HG03469 (cell line): ENCODE data around the gene TOLLIP.
"Not testable (repeated sequence)": the region's sequence is repeated elsewhere in the genome, so short reads cannot be mapped to it uniquely, and the experiment has no call there.

Experiments used
- ATAC-seq: cut with Tn5 transposase; IDR thresholded peaks from one replicate; pipeline ENCODE4 v1.9.1; 2021; ENCODE audit warnings: mild to moderate bottlenecking, moderate library complexity, moderate number of reproducible peaks; ENCODE audit not compliant: unreplicated experiment

The TOLLIP gene

DNA sequence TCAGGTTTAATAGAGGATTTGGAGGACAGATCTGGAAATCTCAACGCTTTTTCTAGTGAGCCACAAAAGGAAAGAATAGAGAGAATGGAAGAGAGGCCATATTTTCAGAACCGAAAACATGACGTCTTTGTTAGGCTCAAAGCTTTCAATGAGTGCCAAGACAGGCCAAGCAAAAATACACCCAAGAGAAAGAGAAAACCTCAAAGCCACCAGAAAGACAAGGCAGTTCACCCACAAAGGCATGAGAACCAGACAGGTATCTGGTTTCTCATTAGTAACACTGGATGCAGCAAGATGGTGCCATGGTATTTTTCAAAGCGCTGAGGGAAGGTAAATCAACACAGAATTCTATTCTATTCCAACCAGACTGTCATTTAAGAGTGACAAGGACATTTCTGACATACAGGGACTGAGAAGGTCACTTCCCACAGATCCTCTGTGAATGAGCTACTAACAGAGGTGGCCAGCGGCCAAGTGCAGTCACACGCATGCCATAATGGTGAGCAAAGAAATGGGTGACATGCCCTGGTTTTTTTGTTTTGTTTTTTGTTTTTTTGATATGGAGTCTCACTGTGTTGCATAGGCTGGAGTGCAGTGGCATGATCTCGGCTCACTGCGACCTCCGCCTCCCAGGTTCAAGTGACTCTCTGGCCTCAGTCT is 41.9 kb downstream of the TOLLIP start:
- no peak for ATAC-seq

DNA sequence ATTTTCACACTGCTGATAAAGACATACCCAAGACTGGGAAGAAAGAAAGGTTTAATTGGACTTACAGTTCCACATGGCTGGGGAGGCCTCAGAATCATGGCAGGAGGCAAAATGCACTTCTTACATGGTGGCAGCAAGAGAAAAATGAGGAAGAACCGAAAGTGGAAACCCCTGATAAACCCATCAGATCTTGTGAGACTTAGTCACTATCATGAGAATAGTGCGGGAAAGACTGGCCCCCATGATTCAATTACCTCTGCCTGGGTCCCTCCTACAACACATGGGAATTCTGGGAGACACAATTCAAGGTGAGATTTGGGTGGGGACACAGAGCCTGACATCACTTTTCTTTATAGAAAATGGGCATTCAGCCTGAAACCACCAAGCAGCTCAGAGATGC is 42.5 kb downstream of the TOLLIP start:
- not testable (repeated sequence) for ATAC-seq

DNA sequence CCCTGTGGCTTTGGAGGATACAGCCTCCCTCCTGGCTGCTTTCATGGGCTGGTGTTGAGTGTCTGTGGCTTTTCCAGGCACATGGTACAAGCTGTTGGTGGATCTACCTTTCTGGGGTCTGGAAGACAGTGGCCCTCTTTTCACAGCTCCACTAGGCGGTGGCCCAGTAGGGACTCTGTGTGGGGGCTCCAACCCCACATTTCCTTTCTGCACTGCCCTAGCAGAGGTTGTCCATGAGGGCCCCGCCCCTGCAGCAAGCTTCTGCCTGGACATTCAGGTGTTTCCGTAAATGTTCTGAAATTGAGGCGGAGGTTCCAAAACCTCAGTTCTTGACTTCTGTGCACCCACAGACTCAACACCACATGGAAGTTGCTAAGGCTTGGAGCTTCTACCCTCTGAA is 44.0 kb downstream of the TOLLIP start:
- ATAC-seq, result not testable (repeated sequence)

DNA sequence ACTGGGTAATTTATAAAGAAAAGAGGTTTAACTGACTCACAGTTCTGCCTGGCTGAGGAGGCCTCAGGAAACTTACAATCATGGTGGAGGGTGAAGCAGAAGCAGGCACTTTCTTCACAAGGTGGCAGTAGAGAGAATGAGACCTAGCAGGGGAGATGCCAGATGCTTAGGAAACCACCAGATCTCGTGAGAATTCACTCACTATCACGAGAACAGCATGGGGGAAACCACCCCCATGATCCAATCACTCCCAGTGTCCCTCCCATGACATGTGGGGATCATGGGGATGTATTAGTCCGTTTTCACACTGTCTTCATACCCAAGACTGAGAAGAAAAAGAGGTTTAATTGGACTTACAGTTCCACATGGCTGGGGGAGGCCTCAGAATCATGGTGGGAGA is 45.0 kb downstream of the TOLLIP start:
- ATAC-seq, result not testable (repeated sequence)

DNA sequence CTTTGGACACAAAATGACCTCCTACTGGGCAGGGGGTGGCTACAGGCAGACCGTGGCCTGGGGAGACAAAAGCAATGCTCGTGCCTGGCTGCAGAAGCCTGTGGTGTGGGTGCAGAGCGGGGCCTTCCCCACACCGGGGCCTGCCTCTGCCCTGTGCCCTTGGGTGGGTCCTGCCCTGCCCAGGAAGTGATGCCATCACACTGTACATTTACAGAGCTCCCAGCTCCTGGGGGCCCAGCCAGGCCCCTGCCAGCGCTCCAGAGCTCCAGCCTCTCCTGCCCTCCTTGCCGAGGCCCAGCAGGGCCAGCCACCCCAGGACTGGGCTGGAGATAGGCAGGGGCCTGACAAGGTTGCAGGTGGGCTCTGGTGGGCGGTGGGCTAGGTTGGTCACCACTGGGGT is 46.4 kb downstream of the TOLLIP start:
- ATAC-seq, result no peak

DNA sequence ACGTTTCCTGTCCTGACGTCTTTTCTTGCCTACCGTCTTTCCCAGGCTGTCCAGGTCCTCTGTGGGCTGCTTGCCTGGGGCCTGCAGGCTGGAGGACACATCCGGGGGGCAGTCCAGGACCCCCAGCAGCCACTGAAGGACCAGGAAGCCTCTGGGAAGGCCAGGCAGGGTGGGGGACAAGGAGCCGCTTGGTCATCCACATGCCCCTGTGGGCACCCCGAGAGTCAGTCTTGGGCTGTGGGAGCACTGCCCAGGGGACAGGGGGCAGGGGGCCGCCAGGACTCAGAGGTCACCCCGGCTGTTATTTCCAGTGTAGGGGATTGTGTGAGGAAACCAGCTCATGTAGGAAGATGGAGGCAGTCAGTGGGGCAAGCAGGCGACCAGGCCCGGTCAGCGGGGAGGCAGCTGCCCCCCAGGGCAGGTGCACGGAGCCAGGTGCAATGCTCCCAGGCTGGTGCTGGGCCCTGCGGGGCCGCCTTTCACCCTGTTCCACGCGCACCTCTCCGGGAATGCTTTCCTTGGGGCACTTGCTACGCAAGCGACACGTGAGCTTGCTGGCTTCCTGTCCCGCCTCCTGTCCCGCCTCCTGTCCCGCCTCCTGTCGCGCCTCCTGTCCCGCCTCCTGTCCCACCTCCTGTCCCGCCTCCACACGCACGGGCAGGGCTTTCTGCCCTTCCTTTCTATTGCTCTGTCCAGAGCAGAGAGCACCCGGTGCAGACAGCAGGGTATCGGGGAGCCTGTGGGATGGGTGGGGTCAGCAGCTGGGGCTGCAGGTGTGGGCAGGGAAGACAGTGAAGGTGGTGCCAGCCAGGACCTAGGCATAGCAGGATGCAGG is 47.0 kb downstream of the TOLLIP start:
- ATAC-seq, result no peak

DNA sequence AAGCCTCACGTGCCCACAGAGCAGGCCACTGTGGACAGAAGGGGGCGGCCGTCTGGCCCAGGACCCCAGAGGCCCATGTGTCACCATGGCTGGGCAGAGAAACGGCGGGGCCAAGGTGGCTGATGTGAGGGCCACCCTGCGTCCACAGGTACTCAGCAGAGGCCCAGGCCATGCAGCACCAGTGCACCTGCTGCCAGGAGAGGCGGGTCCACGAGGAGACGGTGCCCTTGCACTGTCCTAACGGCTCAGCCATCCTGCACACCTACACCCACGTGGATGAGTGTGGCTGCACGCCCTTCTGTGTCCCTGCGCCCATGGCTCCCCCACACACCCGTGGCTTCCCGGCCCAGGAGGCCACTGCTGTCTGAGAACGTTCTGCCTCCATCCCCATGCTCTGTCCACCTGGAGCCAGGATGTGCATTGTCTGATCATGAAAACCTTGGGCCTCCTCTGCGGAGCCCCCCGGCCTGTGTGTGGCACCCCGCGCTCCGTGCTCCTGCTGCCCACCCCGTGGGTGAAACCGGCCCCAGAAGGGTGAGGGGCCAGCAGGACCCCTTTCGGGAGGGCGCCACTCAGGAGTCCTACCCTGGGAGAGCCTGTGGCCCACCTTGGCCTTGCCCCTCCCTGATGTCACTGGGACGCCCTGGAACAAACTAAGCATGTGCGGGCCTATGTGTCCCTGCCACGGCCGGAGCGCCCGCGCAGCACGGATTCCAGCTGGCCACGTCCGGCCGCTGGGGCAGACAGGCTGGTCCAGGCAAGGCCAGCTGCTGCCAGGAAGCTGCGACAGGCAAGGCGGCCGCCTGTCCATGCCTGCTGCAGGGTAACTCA is 48.0 kb downstream of the TOLLIP start:
- no peak for ATAC-seq

DNA sequence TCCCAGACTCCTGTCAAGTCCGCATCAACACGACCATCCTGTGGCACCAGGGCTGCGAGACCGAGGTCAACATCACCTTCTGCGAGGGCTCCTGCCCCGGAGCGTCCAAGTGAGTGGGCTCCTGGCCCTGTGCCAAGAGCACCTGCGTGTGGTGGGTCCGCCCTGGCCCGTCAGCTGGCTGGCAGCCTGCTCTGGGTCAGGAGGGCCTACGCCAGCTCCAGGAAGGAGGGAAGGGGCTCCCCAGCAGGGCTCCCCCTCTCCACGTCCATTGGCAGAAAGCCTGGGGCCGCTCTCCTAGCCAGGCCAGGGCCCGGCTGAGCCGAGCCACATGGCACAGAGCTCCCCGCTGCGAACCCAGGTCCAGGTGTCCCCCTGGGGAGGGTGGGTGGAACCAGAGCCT is 48.8 kb downstream of the TOLLIP start:
- no peak for ATAC-seq

DNA sequence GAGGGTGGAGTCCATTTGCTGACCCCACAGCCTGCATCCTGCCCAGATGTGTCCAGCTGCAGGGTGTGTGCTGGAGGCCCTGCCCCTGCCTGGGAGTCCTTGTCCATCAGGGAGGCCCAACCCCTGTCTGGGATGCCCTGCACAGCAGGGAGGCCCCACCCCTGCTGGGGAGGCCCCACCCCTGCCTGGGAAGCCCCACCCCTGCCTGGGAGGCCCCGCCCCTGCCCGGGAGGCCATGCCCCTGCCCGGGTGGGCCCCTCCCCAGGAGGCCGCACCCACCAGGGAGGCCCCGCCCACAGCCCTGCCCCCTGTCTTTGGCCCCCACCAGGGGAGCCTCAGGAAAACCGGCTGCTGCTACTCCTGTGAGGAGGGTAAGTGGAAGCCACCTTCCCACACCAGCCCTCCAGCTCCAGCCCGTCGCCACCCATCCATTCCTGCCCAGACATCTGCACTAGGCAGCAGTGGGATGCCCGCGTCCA is 49.4 kb downstream of the TOLLIP start:
- ATAC-seq, result no peak

DNA sequence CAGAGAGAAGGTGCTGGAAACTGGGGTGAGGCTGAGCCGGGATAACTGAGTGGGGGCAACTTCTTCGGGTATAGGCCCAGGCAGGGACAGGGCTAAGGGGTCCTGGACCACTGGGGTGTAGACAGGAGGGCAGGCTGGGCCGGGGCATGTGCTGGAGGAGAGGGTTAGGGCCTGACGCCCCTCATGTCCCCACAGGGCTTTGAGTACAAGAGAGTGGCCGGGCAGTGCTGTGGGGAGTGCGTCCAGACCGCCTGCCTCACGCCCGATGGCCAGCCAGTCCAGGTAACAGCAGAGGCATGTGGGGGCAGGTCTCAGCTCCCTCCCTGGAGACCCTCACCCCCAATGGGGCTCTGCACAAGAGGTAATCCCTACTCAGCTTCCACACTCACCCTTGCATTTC is 49.9 kb downstream of the TOLLIP start:
- ATAC-seq, result no peak

DNA sequence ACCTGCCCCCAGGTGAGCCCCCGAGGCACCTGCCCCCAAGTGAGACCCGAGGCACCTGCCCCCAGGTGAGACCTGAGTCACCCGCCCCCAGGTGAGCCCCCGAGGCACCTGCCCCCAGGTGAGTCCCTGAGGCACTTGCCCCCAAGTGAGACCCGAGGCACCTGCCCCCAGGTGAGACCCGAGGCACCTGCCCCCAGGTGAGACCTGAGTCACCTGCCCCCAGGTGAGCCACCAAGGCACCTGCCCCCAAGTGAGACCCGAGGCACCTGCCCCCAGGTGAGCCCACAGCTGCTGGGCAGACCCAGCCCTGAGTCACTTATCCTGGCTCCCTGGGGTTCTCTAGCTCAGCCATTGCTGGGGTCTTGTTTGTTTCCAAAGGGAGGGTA is 50.4 kb downstream of the TOLLIP start:
- no peak for ATAC-seq

DNA sequence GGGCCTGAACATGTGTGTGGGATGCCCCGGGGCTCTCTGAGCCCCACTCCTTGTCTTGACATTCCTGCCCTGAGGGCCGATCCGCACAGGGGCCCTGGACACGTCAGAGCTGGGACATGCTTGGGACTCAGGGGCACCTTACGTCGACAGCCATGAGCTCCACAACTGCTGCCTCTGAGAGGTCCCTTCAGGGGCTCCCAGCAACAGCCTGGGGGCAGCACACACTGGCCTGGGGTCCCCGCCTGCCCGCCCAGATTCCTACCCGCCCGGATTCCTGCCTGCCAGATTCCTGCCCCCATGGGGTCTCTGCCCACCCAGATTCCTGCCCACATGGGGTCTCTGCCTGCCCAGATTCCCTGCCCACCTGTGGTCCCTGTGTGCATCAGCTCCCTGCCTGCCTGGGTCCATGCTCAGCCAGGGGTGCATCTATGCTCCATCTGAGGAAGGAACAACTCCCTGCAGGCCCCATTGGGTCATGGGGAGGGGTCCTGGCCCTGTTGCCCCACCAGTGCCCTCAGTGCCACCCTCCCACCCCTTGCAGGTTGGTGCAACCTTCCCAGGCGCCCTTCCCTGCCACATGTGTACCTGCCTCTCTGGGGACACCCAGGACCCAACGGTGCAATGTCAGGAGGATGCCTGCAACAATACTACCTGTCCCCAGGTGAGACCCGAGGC is 50.9 kb downstream of the TOLLIP start:
- ATAC-seq, result no peak

DNA sequence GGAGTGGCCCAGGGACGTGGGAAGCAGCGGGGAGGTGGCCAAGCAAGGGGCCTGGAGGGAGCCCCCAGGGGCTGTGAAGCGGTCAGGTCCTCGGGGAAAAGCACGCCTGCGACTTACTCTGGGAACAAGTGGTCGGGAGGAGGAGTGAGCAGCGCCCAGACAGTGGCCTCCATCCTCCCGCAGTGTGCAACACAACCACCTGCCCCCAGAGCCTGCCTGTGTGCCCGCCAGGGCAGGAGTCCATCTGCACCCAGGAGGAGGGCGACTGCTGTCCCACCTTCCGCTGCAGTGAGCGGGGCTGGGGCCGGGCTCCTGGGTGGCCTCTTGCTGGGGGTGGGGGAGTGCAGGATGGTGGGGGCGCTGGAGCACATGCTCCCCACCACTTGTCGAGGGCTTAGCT is 51.5 kb downstream of the TOLLIP start:
- ATAC-seq, result no peak

DNA sequence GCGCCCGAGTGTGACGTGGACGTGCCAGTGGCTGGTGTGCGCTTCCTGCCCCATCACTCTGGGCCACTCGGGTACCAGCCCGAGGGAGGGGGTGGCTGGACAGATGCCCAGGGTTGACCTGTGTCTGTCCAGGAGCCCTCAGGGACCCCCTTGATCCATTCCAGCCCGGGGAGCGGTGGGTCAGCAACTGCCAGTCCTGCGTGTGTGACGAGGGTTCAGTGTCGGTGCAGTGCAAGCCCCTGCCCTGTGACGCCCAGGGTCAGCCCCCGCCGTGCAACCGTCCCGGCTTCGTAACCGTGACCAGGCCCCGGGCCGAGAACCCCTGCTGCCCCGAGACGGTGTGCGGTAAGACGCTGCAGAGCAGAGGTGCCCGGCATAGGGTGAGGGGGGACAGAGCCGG is 52.1 kb downstream of the TOLLIP start:
- ATAC-seq, result no peak

DNA sequence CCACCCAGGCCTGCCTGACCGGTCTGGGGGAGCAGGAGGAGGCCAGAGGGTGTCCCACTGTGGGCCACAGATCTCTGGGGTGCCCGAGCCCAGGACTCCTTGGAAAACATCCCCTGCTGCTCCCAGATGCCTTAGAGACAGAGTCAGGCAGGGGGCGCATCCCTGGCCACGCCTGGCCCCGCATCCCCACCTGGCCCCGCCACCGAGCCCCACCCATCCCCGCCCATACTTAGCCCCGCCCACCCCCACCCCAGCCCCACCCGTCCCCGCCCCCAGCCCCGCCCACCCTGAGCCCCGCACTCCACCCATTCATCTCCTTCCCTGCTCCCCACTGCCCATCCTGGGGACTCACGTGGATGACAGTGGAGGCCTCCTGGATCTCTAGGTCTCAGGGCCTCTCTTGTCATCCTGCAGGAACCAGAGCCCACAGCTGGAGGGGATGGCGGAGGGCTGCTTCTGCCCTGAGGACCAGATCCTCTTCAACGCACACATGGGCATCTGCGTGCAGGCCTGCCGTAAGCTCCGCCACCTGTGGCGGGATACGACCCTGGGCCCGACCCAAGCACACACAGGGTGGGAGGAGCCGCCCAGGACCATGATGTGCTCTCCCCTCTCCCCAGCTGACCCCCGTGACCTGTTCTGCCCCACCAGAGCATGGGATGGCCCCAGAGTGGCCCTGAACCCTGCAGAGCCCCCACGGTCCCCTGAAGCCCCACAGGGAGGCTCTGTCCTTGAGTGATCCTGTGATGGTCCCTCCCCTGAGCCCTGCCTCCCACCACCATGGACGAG is 53.0 kb downstream of the TOLLIP start:
- no peak for ATAC-seq

DNA sequence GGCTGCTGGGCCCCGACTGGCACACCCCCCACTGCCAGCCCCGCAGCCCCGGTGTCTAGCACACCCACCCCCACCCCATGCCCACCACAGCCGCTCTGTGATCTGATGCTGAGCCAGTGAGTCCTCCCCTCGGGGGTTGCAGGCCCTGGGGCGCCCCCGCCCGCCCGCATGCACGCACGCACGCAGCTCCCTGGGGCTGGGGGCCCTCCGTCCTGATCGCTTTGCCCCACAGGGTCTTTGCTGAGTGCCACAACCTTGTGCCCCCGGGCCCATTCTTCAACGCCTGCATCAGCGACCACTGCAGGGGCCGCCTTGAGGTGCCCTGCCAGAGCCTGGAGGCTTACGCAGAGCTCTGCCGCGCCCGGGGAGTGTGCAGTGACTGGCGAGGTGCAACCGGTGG is 54.3 kb downstream of the TOLLIP start:
- no peak for ATAC-seq

DNA sequence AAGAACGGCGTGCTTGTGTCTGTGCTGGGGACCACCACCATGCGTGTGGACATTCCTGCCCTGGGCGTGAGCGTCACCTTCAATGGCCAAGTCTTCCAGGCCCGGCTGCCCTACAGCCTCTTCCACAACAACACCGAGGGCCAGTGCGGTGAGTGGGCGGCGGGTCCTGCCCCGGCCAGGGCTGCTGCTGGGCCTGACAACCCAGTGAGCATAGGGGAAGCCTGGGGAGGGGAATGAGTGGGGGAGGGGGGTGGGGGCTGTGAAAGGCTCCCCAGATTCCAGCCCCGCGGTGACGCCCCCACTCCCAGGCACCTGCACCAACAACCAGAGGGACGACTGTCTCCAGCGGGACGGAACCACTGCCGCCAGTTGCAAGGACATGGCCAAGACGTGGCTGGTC is 54.7 kb downstream of the TOLLIP start:
- no peak for ATAC-seq

DNA sequence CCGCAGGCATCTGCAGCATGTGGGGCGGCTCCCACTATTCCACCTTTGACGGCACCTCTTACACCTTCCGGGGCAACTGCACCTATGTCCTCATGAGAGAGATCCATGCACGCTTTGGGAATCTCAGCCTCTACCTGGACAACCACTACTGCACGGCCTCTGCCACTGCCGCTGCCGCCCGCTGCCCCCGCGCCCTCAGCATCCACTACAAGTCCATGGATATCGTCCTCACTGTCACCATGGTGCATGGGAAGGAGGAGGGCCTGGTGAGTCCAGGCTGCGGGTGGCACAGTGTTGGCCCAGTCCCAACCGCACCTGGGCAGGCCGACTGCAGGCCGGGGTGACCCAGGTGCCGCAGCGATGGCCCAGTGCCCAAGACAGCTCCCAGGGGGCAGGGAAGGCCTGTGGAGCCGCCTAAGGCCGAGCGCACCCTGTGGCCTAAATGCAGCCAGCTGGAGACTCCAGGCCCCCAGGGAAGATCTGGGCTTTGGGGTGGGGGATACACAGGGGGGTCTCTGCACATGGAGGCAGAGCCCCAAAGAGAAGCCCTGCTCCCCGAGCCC is 55.3 kb downstream of the TOLLIP start:
- no peak for ATAC-seq

DNA sequence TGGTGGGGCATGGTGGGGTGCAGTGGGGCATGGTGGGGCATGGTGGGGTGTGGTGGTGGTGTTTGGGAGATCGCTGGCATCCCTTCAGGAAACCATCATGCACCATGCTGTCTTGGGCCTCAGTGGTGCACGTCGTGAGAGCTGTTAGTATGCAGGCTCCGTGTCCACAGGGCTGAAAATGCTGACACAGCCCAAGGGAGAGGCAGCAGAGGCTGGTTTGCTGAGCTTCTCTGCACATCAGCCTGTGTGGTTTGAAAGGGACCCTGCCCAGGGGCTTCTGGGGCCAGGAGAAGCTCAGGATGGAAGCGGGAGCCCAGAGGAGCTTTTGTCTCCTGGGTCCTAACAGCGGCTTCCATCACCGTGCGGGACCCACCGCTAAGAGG is 56.3 kb downstream of the TOLLIP start:
- no peak for ATAC-seq
